Duodenal mucosa (tissue), 2 donors: ENCODE data around the gene DTX3.
"Not testable (repeated sequence)": the region's sequence is repeated elsewhere in the genome, so short reads cannot be mapped to it uniquely, and the experiment has no call there.

Source experiments
- H3K27ac ChIP-seq: one replicate; pipeline ENCODE4 v1.7.0; 2013; ENCODE audit warnings: low read depth, low read length
- H3K27me3 ChIP-seq, 2 donors: one replicate each; pipeline ENCODE4 v1.7.0; 2013; ENCODE audit warnings: low read length in 2 of 2, control low read depth in 1 of 2; ENCODE audit not compliant: insufficient read depth in 2 of 2, control insufficient read depth in 1 of 2
- H3K36me3 ChIP-seq, 2 donors: one replicate each; pipeline ENCODE4 v1.7.0; 2013; ENCODE audit warnings: low read length in 2 of 2, control low read depth in 1 of 2; ENCODE audit not compliant: insufficient read depth in 2 of 2, control insufficient read depth in 1 of 2
- H3K4me1 ChIP-seq, 2 donors: one replicate each; pipeline ENCODE4 v1.7.0; 2013; ENCODE audit warnings: low read length in 2 of 2, control low read depth in 1 of 2; ENCODE audit not compliant: insufficient read depth in 2 of 2, control insufficient read depth in 1 of 2
- H3K4me3 ChIP-seq, 2 donors: one replicate each; pipeline ENCODE4 v1.7.0; 2013; ENCODE audit warnings: low read length in 2 of 2, low read depth in 1 of 2
- H3K9ac ChIP-seq, 2 donors: one replicate each; pipeline ENCODE4 v1.7.0; 2013; ENCODE audit warnings: low read length in 2 of 2, low read depth in 1 of 2
- H3K9me3 ChIP-seq, 2 donors: one replicate each; pipeline ENCODE4 v1.7.0; 2013; ENCODE audit warnings: low read length in 2 of 2, control low read depth in 1 of 2; ENCODE audit not compliant: control insufficient read depth in 1 of 2

DTX3 gene

DNA sequence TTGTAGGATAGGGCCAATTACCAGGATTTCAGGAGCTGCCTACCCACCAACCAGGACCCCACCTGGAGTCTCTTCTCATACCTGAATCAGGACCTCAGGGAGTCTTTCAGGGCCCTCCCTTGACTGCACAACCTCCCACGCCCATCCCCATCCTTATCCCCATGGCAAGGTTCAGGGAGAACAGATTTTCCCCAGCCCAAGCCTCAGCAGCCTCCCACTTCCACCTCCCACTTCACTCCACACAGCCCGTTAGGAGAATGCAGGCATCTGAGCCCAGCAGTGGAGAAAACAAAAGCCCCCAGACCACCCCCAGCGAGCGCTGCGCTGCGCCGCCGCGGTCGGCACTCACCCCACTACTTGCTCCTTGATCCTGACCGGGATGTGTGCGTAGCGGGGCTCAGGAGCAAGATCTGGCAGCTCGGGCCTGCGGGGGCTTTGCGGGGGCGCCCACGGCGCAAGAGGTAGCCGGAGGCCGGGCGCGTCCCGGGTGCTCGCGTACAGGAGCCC is 27.0 kb downstream of the DTX3 start:
- no peak overlapping the region for H3K27ac ChIP-seq
- H3K9me3 ChIP-seq: no peaks in the 10 kb centered on the region
- peaks cover 51 to 62% of the 10 kb centered on the region in 2 donors for H3K27me3 ChIP-seq
- H3K4me3 ChIP-seq: no peak overlapping the region
- peaks cover 4 to 9% of the 10 kb centered on the region in 2 donors for H3K4me1 ChIP-seq
- H3K36me3 ChIP-seq: no peaks in the 10 kb centered on the region
- H3K9ac ChIP-seq: no peak overlapping the region

DNA sequence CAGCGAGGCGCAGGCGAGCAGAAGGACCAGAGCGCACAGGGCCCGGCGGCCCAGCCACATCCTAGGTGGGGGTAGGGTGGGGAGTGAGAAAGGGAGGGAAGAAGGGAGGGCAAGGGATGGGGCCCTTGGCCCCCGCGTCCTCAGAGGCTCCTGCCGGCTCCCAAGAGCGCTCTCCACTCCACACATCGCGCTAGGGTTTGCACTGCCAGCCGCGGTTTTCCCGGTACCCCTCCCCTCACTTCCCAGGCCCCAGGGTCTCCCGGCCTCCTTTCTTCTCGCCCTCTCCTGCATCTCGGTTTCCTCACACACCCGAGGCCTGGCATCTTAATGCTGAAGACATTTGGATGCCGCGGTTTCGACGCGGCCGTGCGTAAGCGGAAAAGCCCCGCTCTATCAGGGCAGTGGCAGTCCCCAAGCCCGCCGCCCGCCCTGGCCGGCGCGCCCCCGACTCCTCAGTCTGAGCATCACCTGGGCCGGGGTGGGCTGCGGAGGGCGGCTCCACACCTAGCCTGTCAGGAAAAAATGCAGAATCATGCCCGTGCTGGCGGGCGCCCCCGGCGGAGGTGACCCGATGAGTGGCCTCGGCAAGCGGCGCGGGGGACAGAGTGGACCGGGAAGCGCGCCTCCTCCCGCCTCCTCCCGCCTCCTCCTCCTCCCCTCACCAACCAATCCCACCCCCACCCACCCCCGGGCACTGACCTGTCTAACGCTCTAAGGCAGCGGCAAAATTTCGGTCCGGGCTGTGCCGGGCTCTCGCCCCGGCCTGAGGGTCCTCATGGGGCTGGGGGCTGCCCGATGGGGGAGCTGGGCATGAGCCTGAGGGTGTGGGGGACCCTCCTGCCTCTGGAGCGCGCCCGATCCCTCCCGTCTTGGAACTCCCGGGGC is 27.7 kb downstream of the DTX3 start:
- Histone ChIP-seq H3K9me3 (no peaks in the 10 kb centered on the region), H3K4me3 (peak overlapping the region; percentile 35 to 57), H3K27ac (no peak overlapping the region), H3K4me1 (peaks cover 4 to 9% of the 10 kb centered on the region in 2 donors), H3K27me3 (peaks cover 46 to 58% of the 10 kb centered on the region in 2 donors), H3K9ac (no peak overlapping the region), H3K36me3 (no peaks in the 10 kb centered on the region)

DNA sequence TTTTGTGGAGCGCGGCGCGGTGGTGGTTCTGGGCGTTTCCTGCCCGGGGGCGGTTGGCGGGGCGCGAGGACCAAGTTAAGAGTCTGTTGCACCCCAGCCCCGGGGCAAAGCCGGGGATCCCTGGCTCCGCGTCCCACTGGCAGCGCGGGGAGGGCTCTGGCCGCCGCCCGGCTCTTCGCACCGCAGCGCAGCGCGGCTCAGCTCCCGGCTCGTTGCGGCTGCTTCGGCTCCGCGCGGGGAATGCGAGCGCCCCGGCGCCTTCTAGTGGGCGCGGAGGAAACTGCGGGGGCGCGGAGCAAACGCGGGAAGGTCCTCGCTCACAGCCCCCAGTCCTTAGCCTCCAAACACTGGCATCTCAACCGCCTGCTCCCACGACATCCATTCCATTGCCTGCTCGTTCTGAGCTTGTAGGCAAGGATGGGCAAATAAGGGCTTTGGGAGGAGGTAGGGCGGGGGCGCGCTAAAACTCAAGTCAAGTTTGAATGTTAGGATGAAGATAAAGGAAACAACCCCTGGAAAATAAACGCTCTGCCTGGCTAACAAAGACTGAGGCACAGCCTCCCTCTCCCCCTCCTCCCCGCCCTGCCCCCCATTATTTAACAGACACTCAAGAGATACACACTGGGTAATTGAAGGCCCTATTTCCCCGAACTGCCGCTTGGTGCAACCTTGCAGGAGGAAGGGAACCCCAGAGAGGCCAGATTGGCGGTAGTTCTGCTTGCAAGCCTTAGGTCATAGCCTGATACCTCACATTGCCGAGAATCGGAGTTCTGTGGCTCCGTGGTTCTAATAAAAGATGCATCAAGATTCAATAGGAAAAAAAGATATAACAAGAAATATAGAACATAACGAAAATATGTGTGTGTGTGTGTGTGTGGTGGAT is 28.6 kb downstream of the DTX3 start, which contains the start of gene B4GALNT1:
TSS of gene B4GALNT1 (minus strand) at position 244 of the 883 bp plus-strand sequence. CDS start 1,069 bp downstream, outside the sequence.
- Histone ChIP-seq H3K27ac (no peak within 1 kb of the TSS), H3K4me3 (peak within 1 kb of the TSS; percentile 35 to 57), H3K27me3 (peaks cover 39 to 50% of the 10 kb centered on the region in 2 donors), H3K9me3 (no peaks in the 10 kb centered on the region), H3K9ac (no peak within 1 kb of the TSS), H3K36me3 (no peaks in the 10 kb centered on the region), H3K4me1 (peaks cover 4% of the 10 kb centered on the region in 2 donors)

DNA sequence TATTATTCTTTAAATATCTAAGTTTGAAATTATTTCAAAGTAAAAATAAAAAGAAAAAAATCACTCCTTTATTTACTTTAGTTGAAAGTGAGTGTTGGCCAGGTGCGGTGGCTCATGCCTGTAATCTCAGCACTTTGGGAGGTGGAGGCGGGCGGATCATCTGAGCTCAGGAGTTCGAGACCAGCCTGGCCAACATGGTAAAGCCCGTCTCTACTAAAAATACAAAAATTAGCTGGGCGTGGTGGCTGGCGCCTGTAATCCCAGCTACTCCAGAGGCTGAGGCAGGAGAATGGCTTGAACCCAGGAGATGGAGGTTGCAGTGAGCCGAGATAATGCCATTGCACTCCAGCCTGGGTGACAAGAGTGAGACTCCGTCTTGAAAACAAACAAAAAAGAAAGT is 32.1 kb downstream of the DTX3 start:
- not testable (repeated sequence) for H3K9me3 ChIP-seq, H3K9ac ChIP-seq, H3K4me3 ChIP-seq, H3K36me3 ChIP-seq, H3K27ac ChIP-seq, H3K4me1 ChIP-seq
- peaks cover 14% of the 10 kb centered on the region in 2 donors for H3K27me3 ChIP-seq

DNA sequence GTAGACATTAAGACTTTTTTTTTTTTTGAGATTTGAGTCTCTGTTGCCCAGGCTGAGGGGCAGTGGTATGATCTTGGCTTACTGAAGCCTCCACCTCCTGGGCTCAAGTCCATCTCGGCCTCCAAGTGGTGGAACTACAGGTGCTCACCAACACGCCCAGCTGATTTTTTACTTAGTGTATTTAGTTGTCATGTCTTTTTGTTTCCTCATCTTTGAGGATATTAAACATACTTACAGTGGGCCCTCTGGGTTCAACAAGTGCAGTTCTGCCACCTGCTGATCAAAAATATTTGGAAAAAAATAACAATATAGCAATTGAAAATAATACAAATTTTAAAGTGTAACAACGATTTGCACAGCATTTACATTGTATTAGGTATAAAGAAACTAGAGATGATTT is 32.7 kb downstream of the DTX3 start:
- no peak overlapping the region for H3K9ac ChIP-seq
- no peak overlapping the region for H3K27ac ChIP-seq
- peaks cover 8% of the 10 kb centered on the region in 2 donors for H3K27me3 ChIP-seq
- H3K9me3 ChIP-seq: no peaks in the 10 kb centered on the region
- H3K4me1 ChIP-seq: peaks cover 4% of the 10 kb centered on the region in 2 donors
- H3K4me3 ChIP-seq: no peak overlapping the region
- no peaks in the 10 kb centered on the region for H3K36me3 ChIP-seq

DNA sequence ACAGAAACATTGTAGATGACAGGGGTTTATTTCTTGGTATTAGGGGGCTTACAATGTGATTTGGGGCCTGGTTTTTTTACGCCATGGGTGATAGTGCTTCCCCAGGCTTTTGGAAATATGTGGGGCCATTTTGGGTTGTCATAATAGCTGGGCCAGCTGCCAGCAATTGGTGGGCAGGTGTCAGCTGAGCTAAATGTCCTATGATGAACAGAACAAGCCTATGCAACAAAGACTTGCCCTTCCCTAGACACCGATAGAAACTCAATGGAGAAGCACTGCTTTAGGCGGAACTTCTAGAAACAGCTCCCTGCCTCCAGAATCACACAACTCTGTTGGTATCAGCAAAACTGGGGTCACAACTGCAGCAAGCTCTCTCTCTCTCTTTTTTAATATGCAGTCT is 33.5 kb downstream of the DTX3 start:
- H3K4me3 ChIP-seq: no peak overlapping the region
- H3K36me3 ChIP-seq: no peaks in the 10 kb centered on the region
- peaks cover 4 to 7% of the 10 kb centered on the region in 2 donors for H3K27me3 ChIP-seq
- no peaks in the 10 kb centered on the region for H3K9me3 ChIP-seq
- H3K9ac ChIP-seq: no peak overlapping the region
- no peak overlapping the region for H3K27ac ChIP-seq
- H3K4me1 ChIP-seq: peaks cover 0 to 4% of the 10 kb centered on the region in 2 donors

DNA sequence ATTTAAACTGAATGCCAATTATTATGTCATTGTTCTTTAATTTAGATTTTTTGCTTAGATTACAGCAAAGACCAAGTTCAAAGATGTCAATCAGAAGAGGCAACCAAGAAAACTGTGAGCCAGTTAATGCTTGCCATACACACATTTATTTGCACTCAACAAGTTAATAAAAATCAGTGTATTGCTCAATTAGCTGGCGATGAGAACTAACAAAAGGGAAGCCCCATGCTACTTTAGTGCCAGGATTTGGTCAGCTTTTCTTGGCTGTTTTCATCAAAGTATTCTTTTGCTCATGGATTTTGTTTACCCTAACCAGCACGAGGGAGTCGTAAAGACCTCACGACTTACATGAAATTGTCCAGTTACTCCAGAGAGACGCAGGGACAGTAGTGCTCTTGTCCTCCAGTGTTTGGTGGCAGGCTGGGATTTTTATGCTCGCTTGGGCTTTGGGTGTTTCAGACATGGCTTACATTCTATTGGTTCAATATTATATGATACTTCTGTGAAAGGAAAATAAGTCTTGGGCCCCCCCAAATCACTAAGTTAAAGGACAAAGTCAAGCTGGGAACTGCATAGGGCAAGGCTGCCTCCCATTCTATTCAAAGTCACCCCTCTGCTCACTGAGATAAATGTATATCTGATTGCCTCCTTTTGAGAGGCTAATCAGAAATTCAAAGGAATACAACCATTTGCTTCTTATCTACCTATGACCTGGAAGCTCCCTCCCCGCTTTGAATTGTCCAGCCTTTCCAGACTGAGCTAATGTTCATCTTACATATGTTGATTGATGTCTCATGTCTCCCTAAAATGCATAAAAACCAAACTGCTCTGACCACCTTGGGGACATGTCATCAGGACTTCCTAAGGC is 35.8 kb downstream of the DTX3 start:
- Histone ChIP-seq H3K9ac (no peak overlapping the region), H3K4me3 (no peak overlapping the region), H3K9me3 (no peaks in the 10 kb centered on the region), H3K27me3 (peaks cover 0 to 3% of the 10 kb centered on the region in 2 donors), H3K4me1 (no peaks in the 10 kb centered on the region), H3K36me3 (no peaks in the 10 kb centered on the region), H3K27ac (no peak overlapping the region)

DNA sequence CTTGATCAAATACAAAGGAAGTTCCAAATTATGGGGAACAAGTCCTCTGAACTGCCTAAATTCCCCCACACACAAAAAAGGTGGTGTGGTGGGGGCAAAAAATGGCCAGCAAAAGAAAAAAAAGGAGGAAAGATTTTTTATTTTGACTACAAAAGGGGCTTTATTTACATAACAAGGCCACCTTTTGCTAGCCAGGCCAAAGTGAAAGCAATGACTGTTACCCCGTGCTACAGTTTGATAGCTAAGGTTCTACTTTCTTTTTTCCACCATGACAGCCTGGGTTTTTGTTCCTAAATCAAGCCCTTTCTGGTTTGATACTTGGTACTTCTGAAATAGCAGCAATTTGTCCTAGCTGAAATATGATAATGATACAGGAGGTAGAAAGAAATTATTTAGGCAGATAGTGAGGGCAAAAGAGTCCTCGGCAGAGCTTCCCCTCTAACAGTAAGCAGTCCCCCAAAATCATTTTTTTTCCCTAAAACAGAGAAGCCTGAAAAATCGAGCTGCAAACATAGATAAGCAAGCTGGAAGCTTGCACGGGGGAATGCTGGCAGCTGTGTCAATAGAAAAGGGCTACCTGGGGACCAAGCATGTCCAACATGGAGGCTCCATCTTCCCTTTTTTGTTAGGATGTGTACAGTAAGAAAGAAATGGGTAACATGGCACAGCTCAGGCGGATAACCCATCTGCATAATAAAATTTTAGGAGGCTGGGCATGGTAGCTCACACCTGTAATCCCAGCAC is 37.2 kb downstream of the DTX3 start:
- H3K27ac ChIP-seq: no peak overlapping the region
- peaks cover 0 to 3% of the 10 kb centered on the region in 2 donors for H3K27me3 ChIP-seq
- H3K4me1 ChIP-seq: no peaks in the 10 kb centered on the region
- no peaks in the 10 kb centered on the region for H3K36me3 ChIP-seq
- peaks cover 0 to 3% of the 10 kb centered on the region in 2 donors for H3K9me3 ChIP-seq
- no peak overlapping the region for H3K4me3 ChIP-seq
- no peak overlapping the region for H3K9ac ChIP-seq
